Adrenal gland (tissue), 5 donors: ENCODE data around the gene TRIB2.

Source experiments
- CTCF ChIP-seq, 6 experiments: fragments of 450-650 bp in 4 of 6; fragments of 200-600 bp in 2 of 6; sonication (generic) in 1 of 6; IDR thresholded peaks; 1 replicate in 5 of 6; 2 replicates in 1 of 6; pipeline versions ENCODE4 v1.5.1 to v1.8.0; 2016 to 2021; ENCODE audit warnings: antibody characterized with exemption in 6 of 6, mild to moderate bottlenecking in 2 of 6, moderate library complexity in 1 of 6
- POLR2A ChIP-seq, 2 donors: fragments of 450-650 bp; IDR thresholded peaks; one replicate each; pipeline ENCODE4 v1.6.1; 2017; ENCODE audit warnings: antibody characterized with exemption in 2 of 2, mild to moderate bottlenecking in 2 of 2, moderate library complexity in 1 of 2
- donor health status: DM: no; HTN: no; CAD: no.

GRCh38 chr2:12731701-12732280 is 15.1 kb downstream of the TRIB2 start:
- no peak for TF ChIP-seq POLR2A (IDR thresholded peaks at IDR 0.05)
- no peak for TF ChIP-seq CTCF (IDR thresholded peaks at IDR 0.05)
